ENCODE measurements around the gene FGR. TPM values are rescaled to one million over a fixed set of nuclear protein-coding genes. Genes with fewer than 3 reads are reported as not detected.
"Not testable (repeated sequence)": the region's sequence is repeated elsewhere in the genome, so short reads cannot be mapped to it uniquely, and the experiment has no call there.

FGR gene
- total RNA-seq, 1 donor from 2014 or later: 3.5 TPM

DNA sequence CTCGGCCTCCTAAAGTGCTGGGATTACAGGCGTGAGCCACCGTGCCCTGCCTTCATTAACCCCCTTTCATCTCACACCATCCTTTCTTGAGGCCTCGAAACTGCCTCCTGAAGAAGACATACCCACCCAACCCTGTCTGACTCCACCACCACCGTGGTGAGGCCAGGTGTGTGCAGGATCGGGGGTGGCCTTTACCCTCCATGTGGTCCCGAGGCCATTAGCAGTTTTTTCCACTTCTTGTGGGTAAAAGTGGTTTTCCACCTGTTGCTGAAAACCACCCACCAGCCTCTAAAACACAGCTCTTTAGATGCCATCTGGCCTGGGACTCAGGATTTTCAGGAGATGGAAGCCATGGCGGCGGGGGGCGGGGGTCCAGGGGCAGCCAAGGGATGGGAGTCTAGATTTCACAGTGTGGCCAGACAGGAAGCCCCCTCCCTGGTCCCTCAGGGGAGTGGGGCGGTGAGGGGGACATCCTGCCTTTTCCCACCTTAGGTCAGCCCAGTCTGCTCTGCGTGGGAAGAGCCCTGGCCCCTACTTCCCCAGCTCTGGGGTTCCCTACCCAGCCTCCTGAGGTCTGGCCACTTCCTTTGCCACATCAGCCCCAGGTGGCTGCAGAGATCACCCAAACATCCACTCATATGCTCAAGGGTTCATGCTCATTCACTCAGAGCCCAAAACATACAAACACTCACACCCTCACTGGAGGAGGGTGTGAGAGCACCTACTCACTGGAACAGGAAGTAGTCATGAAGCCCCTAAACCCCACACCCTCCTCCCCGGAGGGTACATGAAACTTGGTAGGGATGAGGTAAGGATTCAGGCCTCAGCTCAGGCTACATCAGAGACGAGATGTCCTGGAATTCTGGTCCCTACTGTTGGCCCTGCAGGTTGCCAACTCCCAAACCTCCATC is 2.3 kb downstream of the FGR start:
- peak overlapping the region; percentile 70 for H3K4me3 ChIP-seq
- peaks cover 83% of the 10 kb centered on the region for H3K4me1 ChIP-seq
- no peak for DNase-seq

DNA sequence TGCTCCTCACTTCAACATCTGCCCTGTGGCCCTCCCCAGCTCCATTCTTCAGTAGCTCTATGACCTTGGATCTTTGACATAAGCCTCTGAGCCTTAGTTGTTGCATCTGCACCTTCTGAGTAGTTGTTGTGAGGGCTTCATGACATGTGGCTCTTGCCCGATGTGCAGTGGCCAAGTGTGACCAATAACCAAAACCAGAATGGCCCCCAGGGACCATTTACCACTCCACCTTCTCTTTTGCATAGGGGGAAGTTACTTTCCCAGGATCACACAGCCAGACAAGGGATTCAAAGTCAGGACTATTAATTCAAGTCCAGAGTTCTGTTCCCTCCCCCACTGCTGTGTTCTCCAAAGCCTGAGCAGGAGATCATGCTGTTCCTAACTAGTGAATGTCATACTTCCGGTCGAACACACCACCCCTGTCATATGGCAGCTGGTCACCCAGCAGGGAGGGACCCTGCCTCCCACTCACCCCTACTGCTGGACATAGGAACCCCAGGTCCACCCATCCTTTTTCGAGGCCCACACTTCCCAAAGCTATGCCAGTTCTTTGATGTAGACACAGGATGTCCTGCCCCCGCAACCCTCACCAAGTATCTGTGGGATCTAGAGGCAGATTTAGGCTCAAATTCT is 4.0 kb downstream of the FGR start:
- Histone ChIP-seq H3K4me3 (peak overlapping the region; percentile 70), H3K36me3 (no peaks in the 10 kb centered on the region), H3K4me1 (peaks cover 85% of the 10 kb centered on the region), H3K27ac (replicated peaks) (peak overlapping the region; percentile 92), H3K27me3 (ENCODE audit: low read depth) (no peaks in the 10 kb centered on the region), H3K9me3 (replicated peaks) (no peaks in the 10 kb centered on the region)
- peak; percentile 54 for DNase-seq
- intact Hi-C loops (cut with micrococcal nuclease): no loop called here
- TF ChIP-seq, protein P1, sequence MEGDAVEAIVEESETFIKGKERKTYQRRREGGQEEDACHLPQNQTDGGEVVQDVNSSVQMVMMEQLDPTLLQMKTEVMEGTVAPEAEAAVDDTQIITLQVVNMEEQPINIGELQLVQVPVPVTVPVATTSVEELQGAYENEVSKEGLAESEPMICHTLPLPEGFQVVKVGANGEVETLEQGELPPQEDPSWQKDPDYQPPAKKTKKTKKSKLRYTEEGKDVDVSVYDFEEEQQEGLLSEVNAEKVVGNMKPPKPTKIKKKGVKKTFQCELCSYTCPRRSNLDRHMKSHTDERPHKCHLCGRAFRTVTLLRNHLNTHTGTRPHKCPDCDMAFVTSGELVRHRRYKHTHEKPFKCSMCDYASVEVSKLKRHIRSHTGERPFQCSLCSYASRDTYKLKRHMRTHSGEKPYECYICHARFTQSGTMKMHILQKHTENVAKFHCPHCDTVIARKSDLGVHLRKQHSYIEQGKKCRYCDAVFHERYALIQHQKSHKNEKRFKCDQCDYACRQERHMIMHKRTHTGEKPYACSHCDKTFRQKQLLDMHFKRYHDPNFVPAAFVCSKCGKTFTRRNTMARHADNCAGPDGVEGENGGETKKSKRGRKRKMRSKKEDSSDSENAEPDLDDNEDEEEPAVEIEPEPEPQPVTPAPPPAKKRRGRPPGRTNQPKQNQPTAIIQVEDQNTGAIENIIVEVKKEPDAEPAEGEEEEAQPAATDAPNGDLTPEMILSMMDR (IDR thresholded peaks at IDR 0.05; ENCODE audit: borderline replicate concordance): no peak

More for the DNA sequence above, 2.3 kb downstream of the FGR start:
- intact Hi-C loops (cut with micrococcal nuclease): no loop called here
- Histone ChIP-seq H3K36me3 (no peaks in the 10 kb centered on the region), H3K27ac (replicated peaks) (peak overlapping the region; percentile 92), H3K9me3 (replicated peaks) (no peaks in the 10 kb centered on the region), H3K27me3 (ENCODE audit: low read depth) (no peaks in the 10 kb centered on the region)
- TF ChIP-seq, protein P1 (IDR thresholded peaks at IDR 0.05; ENCODE audit: borderline replicate concordance): no peak

DNA sequence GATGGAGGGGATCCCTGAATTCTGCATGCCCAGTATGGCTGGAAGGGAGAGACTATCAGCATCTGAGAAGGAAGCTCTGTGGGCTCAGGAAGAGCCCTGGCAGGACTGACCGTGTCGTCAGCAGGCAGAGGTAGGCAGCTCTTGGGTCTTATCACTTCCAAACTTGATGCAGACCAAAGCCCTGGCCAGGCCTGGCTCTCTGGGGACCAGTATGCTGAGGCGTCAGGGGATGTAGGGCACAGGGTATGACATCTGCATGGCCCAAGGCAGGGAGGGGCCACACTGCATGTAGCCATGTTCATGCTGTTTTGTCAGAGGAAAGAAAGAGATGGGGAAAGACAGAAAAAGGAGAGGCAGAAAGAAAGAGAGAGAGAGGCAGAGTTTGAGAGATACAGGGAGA is 6.3 kb downstream of the FGR start:
- TF ChIP-seq, protein P1 (IDR thresholded peaks at IDR 0.05; ENCODE audit: borderline replicate concordance): no peak
- Histone ChIP-seq H3K4me1 (peaks cover 74% of the 10 kb centered on the region), H3K27ac (replicated peaks) (peak overlapping the region; percentile 92), H3K27me3 (ENCODE audit: low read depth) (no peaks in the 10 kb centered on the region), H3K9me3 (replicated peaks) (no peaks in the 10 kb centered on the region), H3K36me3 (no peaks in the 10 kb centered on the region), H3K4me3 (no peak overlapping the region)
- DNase-seq: no peak
- intact Hi-C loops (cut with micrococcal nuclease): no loop called here

DNA sequence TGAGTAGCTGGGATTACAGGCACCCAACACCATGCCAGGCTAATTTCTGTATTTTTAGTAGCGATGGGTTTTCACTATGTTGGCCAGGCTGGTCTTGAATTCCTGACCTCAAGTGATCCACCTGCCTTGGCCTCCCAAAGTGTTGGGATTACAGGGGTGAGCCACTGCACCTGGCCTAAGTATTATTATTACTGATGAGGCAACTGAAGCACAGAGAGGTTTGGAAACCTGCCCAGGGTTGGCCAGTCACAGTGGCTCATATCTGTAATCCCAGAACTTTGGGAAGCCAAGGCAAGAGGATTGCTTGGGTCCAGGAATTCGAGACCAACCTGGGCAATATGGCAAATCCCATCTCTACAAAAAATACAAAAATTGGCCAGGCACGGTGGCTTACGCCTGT is 7.3 kb downstream of the FGR start:
- H3K4me1 ChIP-seq: peaks cover 64% of the 10 kb centered on the region

DNA sequence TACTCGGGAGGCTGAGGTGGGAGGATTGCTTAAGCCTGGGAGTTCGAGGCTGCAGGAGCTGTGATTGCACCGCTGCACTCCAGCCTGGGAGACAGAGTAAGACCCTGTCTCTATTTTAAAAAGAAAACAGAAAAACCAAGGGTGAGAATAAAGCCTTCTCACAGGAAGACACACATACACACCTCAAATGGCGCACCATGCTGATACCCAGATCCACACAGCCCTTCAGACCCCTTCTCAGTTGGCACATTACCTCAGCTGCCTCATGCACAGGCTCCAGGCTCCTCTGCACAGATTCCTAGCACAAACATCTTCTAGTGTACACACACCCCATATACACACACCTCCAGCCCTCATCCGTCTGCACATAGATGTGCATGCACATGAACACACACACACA is 7.9 kb downstream of the FGR start:
- no peak for DNase-seq
- intact Hi-C loops (cut with micrococcal nuclease): no loop called here
- H3K4me3 ChIP-seq: no peak overlapping the region
- peak overlapping the region; percentile 8 for H3K27ac ChIP-seq (replicated peaks)
- H3K4me1 ChIP-seq: peaks cover 57% of the 10 kb centered on the region
- no peaks in the 10 kb centered on the region for H3K36me3 ChIP-seq
- TF ChIP-seq, protein P1 (IDR thresholded peaks at IDR 0.05; ENCODE audit: borderline replicate concordance): no peak
- H3K9me3 ChIP-seq (replicated peaks): no peaks in the 10 kb centered on the region
- H3K27me3 ChIP-seq (ENCODE audit: low read depth): no peaks in the 10 kb centered on the region

More for the DNA sequence above, 7.3 kb downstream of the FGR start:
- DNase-seq; intact Hi-C loops (cut with micrococcal nuclease); H3K36me3 ChIP-seq; H3K27ac ChIP-seq (replicated peaks); H3K4me3 ChIP-seq; H3K9me3 ChIP-seq (replicated peaks); H3K27me3 ChIP-seq (ENCODE audit: low read depth): not testable (repeated sequence)
